Frontal cortex (tissue), 4 donors: ENCODE measurements around the gene ALDH2. TPM values are rescaled to one million over a fixed set of nuclear protein-coding genes. Genes with fewer than 3 reads are reported as not detected.
"Not testable (repeated sequence)": the region's sequence is repeated elsewhere in the genome, so short reads cannot be mapped to it uniquely, and the experiment has no call there.

ENCODE experiments used
- DNase-seq, 2 donors: peaks; one replicate each; pipeline ENCODE4 v3.0.0; 2012; ENCODE audit warnings: low spot score in 2 of 2
- FAIRE-seq: peaks from 2 replicates; lab custom pipeline; 2012; peaks lifted over from hg19 to GRCh38; lab: Jason Lieb, UNC
- total RNA-seq: library from RNA; depleted of rRNA; stranded (reverse); fragments of >200 nt; gene quantifications from one replicate; pipeline ENCODE4 v1.2.3, GENCODE V29; 2014
- donor health status: control.
- donor health status: control.
- donor health status: control.

Gene ALDH2
- total RNA-seq, 1 donor from 2014 or later: 24.1 TPM

DNA sequence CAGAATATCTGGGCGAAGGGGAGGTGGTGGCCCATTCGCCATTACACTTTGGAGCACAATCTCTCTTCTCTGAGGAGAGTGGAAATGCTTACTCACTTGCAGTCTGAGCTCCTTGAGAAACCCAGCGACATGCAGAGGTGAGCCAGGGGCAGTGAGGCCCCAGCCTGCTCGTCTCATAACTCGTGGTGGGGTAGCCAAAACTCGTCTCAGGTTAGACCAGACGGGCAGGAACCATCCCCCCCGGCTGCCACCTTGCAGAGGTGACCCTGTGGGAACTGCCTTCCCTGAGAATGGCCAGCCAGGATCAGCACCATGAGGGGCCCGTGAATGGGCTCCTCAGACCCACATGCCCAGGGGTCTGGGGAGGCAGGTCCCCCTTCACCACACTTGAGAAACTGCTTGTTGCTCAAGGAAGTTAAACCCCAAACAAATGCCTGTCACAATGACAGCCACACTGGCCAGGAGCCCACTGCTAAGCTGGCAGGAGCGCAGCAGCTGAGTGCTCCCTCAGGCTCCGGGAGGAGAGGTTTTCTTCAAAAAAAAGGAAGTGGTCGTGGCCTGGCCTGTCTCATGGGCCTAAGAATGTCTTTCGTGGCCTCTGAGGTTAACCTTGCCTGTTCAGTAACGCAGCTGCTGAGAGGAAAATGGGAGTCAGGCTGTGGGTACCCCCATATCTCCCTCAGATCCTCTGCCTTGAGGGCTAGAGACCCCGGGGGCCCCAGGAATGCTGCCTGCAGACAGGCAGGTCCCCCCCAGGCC lies 9.2 kb upstream of the ALDH2 start:
- FAIRE-seq (no peak), DNase-seq (no peak)

DNA sequence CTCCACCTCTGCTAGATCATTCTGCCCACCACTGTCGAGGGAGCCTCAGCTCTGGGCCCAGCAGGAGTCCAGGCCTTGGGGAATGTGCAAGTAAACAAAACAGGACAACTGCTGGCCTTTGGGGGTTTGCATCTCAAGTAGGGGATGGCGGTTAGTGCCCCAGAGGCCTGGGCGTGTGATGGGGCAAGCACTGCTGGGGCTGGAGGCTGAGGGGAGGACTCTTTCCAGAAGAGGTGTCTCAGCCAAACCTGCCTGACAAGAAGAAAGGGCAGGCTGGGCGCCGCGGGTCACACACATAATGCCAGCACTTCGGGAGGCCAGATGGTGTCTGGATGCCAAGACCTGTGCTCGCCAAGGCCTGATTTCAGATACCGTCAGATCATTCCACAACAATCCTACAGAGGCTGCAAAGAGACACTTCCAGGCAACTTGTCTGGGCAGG lies 8.6 kb upstream of the ALDH2 start:
- DNase-seq (no peak), FAIRE-seq (no peak)

DNA sequence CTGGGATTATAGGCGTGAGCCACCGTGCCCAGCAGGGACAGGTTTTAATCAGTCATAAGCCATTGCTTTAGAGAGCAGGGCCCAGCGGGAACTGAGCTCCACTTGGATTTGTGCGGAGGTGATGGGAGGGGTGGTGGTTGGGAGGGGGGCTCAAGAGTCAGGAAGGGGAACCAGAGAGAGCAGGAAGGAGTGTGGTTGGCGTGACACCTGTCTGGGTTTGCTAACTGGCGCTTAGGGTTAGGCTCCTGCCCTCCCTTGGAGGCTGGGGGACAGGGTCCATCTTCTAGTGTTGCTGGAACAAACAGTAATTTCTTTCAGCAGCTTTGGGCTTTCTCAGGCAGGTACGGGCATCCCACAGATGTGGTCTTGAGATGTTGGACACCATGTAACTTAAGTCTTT lies 7.5 kb upstream of the ALDH2 start:
- DNase-seq: no peak
- no peak for FAIRE-seq

DNA sequence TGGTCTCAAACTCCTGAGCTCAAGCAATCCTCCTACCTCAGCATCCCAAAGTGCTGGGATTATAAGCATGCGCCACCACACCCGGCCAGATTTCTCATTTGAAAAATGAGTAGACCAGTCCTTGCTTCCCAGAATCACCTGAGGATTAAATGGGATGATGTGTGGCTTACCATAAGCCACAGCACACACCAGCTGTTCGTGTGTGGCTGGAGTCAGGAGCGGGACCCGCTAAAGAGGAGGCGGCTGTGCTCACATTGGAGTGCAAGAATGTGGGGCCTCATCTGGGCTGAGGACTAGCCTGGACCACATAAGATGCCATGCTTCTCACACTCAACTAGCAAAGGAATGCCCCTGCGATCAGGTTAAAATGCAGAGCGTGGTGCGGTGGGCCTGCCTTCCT lies 6.7 kb upstream of the ALDH2 start:
- no peak for FAIRE-seq
- no peak for DNase-seq

DNA sequence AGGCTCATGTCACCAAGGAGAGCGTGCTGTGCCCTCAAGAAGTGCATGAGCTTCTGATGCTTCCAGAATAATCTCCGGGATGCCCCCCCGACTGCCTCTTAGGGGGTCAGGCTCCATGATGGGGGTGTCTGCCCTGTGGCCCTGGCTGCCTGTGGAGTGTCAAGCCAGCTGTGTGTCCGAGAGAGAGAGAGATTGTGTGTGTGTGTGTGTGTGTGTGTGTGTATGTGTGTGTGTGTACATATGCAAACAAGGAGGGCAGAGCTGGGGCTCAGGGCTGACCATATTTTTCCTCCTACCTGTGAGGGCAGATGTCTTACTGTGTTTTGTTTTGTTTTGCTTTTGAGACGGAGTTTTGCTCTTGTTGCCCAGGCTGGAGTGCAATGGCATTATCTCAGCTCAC lies 5.6 kb upstream of the ALDH2 start:
- DNase-seq: no peak
- no peak for FAIRE-seq

DNA sequence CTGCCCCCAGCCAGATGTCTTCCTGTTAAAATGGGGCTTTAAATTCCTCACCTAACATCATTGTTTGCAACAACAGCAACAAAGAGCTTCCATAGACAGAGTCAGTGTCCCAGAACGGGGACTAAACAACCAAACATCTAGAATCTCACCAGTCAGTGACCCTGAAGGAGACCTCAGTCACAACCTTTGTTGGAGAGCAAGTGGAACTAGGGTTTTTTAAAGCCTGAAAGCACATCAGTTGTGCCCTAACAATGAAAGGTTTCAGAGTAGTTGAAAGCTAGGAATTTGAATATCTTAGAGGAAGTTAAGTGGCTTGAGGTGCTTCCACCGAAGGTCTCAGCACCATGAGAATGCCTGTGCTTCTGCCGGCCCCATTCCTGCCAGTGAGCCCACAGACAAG lies 5.0 kb upstream of the ALDH2 start:
- FAIRE-seq (no peak), DNase-seq (no peak)

DNA sequence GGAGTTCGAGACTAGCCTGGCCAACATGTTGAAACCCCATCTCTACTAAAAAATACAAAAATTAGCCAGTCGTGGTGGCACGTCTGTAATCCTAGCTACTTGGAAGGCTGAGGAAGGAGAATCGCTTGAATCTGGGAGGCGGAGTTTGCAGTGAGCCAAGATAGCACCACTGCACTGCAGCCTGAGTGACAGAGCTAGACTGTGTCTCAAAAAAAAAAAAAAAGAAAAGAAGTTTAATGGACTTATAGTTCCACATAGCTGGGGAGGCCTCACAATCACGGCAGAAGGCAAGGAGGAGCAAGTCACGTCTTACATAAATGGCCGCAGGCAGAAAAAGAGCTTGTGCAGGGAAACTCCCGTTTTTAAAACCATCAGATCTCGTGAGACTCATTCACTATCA lies 3.2 kb upstream of the ALDH2 start:
- DNase-seq, FAIRE-seq: not testable (repeated sequence)

DNA sequence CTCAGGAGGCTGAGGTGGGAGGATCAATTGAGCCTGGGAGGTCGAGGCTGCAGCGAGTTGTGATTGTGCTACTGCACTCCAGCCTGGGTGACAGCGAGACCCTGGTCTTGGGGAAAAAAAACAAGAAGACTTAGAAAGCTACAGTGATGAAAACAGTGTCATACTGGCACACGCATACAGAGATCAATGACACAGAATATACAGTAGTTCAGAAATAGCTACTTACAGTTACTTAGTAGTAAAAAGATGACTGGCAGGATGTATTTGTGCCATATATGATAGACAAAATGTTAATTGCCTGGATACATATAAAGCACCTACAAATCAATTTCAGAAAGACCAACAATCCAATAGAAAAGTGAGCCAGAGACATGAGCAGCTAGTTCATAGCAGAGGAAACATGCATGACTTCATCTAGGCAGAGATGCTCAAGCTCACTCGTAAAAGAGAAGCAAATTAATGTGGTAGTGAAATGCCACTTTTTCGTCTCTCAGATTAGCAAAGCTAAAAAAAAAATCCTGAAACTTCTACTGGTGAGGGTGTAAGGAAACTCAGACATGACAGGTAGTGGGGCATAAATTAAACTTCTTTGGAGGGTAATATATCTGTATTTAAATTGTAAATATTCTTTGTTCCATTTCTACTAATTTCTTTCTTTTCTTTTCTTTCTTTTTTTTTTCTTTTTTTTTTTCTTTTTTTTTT lies 2.5 kb upstream of the ALDH2 start:
- FAIRE-seq: no peak

DNA sequence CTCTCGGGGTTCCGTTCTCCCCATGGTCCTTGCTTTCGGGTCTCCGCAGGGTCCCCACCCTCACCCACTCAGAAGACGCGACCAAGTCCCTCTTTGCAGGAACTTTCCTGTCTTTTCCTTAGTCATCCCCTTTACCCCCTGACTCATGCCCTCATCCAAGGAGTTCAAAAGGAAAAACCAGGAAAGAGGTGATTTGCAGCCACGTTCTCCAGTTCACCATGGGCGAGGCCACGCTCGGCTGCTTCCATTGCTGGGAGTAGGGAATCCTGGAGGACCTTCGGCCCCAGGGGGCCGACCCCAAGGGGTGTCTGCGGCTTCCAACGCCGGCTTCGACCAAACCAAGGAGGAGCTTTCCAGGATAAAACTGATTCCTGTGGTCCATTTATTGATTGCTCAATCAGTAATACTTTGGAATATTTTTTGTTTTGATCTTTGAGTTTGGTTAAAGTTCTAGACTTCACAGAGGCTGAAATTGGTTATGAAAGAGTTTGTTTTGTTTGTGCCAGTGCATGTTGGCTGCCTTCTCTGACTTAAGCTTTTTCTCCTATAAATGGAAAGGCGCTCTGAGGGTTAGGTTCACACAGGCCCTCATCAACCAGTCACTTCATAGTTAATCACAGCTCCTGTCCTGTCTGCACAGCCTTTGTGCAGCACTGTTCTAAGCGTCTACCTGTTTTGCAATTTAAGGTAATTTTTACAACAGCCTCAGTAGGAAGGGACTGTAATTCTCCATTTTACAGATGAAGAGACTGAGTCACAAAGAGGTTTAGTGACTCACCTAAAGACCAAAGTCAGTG lies 827 bp downstream of the ALDH2 start:
- DNase-seq (no peak), FAIRE-seq (no peak)

More for the DNA sequence above, 2.5 kb upstream of the ALDH2 start:
- DNase-seq: no peak

DNA sequence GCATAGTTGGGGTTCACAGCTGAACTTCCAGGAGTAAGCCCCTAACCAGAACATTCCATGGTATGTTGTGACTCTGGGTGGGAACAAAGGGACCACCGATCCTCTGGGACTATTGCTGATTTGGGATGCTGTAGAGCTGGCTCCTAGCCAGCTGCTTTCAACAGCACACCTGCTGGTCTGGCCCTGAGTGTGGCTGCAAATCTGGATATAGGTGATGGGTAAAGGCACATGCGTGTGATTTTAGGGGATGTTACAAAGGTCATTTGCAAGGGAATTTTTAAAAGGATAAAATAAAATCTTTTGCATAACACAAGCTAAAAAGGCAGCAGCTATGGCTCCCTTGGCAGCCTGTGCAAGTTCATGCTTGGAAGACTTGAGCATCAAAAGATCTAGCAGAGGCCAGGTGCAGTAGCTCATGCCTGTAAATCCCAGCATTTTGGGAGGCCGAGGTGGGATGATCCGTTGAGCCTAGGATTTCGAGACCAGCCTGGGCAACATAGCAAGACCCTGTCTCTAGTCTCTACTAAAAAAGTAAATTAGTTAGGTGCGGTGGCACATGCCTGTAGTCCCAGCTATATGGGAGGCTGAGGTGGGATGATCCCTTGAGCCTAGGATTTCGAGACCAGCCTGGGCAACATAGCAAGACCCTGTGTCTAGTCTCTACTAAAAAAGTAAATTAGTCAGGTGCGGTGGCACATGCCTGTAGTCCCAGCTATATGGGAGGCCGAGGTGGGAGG lies 1.6 kb downstream of the ALDH2 start:
- FAIRE-seq: no peak
- DNase-seq: no peak

DNA sequence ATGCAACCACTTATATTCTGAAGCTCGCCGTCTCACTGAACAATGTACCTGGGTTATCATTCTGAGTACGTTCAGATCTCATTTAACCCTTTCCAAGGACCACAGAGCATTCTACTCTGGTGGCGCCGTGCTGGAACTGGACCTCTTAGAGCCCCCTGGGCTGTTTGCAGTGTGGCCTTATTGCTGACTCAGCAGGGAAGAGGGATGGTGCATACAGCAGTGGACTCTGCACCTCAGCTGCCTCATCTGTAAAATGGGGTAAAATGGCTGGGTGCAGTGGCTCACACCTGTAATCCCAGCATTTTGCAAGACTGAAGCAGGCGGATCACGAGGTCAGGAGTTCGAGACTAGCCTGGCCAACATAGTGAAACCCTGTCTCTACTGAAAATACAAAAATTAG lies 2.9 kb downstream of the ALDH2 start:
- no peak for DNase-seq
- FAIRE-seq: no peak

DNA sequence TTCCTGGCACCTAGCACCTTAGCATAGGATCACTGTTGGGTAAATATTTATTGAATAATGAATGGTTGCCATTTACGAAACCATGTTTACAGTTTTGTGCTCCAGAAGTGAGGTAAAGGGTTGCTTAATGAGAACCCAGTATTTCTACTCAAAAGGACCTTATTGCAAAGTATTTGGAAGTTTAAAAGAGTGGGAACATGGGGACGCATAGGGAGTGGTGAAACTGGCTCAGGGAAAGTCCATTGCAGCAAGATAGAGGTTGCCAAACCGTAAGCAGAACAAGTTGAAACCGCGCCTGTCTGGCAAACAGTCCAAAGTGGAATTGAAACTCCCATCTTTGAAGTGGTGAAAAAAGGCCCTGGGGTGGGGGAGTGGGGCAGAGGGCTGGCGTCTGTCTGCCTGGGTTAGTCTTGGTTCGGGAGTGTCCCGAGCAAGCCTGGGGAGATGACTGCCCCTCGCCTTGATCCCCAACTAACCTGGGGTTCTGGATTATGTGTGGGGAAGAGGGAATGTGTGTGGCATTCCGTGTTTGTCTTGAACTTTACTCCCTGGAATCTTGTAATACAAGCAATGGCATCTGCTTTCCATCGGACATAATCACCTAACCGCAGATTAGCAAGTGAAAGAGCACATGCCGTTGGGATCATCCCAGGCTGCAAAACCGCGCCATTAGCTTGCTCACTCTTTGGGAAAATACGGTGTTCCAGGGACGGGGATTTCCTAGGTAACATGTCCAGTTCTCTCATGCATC lies 7.2 kb downstream of the ALDH2 start:
- DNase-seq (no peak), FAIRE-seq (no peak)

DNA sequence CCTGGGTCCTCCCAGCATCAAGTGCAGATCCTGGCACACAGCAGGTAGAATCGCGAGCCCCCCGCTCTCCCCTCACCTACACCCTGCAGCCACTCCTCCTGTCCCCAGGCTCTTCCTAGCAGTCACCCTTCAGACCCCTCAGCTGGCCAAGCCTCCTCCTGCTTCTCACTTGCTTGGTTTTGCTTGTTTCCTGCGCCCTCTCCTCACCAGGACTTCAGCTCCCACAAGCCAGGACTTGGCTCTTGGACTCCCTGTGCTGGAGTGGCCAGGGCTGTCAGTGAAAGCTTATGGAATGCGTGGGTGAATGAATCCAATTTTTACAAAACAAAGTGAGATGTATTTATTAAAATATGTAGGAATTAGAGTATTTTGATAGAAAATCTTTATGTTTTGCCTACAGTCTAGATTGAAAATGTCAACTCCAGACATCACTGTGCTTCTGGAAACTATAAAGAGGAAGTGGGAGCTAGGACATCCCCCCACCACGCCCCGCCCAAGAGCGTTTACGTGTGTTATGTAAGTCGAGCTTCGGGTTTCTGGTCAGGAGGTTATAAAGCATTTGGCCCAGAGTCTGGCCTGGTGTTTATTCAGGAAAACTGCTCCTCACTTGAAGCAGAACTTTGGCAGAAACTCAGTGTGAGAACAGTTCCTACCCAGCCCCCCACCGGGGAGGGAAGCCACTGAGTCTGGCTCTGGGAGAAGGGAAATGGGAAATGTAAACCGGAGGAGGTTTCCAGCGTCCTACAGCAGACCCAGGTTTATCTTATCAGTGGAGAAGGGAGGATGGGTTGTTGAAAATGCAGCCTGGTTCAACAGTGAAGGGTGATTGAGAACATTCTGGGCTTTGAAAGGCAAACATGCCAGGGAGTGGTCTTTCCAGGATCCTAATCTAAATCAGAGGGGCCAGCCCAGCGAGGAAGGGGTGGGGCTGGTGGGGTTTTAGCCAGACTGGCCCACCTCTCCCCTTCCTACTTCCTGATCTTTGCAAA lies 8.8 kb downstream of the ALDH2 start:
- no peak for FAIRE-seq
- DNase-seq: peak in 1 of 2 donors; percentile 51

DNA sequence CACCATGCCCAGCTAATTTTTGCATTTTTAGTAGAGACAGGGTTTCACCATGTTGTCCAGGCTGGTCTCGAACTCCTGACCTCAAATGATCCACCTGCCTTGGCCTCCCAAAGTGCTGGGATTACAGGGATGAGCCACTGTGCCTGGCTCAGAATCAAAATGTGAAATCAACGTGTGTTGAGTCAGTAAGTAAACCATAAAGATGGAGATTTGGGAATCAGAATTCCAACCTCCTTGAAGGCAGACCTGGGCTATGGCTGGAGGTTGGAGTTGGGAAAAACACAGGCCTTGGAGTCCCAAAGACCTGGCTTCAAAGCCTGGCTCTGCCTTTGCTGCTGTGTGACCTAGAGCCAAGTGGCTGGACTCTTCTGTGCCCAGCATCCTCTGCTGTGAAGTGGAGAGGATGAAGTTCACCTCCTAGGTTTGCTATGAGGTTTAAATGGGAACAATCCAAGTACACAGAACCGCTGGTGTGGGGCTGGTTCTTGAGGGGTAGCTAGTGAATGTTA lies 10.2 kb downstream of the ALDH2 start:
- DNase-seq: no peak
- FAIRE-seq: no peak

DNA sequence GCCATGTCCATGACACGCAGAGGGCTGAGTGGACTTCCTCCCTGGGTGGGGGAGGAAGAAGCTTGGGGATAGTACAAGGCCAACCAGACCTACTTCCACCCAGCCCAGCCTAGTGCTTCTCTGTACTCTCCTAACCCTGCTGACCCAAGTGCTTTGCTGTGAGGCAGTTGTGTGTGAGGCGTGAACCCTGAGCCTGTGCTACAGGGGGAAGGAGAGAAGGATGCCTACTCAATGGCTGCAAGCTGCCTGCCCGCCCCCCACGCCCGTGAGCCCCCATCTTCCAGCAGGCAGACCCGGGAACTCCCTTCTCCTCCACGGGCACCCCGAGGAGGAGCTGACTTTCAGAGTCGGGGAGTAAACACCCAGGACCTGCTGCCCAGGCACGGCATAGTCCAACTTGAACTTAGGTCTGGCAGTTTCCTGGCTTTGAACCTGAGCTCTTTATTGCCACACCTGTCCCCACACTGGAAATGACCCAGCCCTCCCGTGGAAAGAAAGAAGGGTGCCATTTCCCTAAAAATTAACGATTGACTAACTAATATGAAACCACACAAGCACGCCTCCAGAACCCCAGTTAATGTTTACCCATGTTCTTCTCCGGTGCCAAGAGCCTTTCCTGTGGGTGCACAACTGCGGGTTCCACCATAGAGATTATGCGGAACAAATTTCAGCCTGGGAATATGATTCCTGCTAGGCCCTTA lies 10.8 kb downstream of the ALDH2 start:
- no peak for FAIRE-seq

DNA sequence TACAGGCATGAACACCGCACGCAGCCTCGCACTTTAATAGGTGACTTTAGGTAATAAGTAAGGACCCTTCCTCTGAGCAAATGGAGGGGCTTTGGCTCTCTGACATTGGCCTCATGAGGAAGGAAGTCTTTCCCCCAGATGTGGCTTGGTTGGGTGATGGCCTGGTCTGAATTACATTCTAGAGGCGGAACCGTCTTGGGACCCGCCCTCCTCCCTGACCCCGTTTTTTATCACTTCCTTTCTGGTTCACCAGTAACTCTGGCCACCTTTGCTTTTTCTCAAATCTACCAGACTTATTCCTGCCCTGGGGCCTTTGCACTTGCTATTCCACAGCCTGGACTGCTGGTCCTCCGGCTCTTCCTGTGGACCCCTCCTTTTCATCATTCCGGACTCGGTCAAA lies 13.4 kb downstream of the ALDH2 start:
- DNase-seq: no peak
- FAIRE-seq: no peak

More for the DNA sequence above, 10.8 kb downstream of the ALDH2 start:
- no peak for DNase-seq

DNA sequence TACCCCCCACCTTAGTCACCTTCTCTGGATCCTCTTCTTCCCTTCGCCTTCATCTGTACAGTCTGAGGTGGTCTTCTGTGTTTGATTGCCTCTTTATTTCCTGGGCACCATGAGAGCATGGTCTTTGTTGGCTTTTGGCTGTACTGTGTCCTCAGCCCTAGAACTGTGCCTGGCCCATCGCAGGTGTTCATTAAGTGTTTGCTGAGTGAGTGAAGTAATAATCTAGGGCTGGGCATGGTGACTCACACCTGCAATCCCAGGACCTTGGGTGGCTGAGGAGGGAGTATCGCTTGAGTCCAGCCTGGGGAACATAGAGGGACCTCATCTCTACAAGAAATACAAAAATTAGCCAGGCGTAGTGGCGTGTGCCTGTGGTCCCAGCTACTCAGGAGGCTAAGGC lies 13.9 kb downstream of the ALDH2 start:
- DNase-seq (no peak), FAIRE-seq (no peak)
